Testis (tissue), 2 donors: ENCODE measurements around the gene GCNT1.

Source experiments
- POLR2A ChIP-seq: fragments of 450-650 bp; IDR thresholded peaks from one replicate; pipeline ENCODE4 v1.6.1; 2017; ENCODE audit warnings: antibody characterized with exemption, mild to moderate bottlenecking, moderate library complexity
- TF ChIP-seq, protein P1 (sequence below), 3 experiments: fragments of 450-650 bp in 2 of 3; fragments of 200-600 bp in 1 of 3; sonication (generic) in 1 of 3; IDR thresholded peaks; one replicate each; pipeline ENCODE4 v1.5.1; 2016 to 2019; ENCODE audit warnings: antibody characterized with exemption in 3 of 3, mild to moderate bottlenecking in 2 of 3, moderate library complexity in 1 of 3

DNA sequence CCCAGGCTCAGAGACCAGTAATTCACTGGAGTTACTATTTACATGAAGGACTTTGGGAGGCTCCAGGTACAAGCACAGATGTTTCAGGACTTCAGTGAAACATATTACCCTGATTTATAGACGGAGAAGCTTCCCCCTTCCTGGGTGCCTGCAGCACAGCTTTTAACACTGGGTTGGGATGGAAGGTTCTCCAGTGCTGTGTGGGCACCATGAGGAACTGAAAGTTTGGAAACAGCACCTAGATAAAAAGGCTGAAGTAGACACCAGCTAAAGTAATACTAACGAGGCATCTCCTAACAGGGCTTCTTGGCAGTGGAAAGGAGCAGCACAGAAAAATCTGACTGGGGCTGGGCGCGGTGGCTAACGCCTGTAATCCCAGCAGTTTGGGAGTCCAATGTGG, 70.7 kb downstream of the GCNT1 start:
- TF ChIP-seq, protein P1, sequence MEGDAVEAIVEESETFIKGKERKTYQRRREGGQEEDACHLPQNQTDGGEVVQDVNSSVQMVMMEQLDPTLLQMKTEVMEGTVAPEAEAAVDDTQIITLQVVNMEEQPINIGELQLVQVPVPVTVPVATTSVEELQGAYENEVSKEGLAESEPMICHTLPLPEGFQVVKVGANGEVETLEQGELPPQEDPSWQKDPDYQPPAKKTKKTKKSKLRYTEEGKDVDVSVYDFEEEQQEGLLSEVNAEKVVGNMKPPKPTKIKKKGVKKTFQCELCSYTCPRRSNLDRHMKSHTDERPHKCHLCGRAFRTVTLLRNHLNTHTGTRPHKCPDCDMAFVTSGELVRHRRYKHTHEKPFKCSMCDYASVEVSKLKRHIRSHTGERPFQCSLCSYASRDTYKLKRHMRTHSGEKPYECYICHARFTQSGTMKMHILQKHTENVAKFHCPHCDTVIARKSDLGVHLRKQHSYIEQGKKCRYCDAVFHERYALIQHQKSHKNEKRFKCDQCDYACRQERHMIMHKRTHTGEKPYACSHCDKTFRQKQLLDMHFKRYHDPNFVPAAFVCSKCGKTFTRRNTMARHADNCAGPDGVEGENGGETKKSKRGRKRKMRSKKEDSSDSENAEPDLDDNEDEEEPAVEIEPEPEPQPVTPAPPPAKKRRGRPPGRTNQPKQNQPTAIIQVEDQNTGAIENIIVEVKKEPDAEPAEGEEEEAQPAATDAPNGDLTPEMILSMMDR (IDR thresholded peaks at IDR 0.05), result no peak
- TF ChIP-seq POLR2A, result no peak
